Measurements from ENCODE around the gene WDTC1.

- TF ChIP-seq, protein P1, sequence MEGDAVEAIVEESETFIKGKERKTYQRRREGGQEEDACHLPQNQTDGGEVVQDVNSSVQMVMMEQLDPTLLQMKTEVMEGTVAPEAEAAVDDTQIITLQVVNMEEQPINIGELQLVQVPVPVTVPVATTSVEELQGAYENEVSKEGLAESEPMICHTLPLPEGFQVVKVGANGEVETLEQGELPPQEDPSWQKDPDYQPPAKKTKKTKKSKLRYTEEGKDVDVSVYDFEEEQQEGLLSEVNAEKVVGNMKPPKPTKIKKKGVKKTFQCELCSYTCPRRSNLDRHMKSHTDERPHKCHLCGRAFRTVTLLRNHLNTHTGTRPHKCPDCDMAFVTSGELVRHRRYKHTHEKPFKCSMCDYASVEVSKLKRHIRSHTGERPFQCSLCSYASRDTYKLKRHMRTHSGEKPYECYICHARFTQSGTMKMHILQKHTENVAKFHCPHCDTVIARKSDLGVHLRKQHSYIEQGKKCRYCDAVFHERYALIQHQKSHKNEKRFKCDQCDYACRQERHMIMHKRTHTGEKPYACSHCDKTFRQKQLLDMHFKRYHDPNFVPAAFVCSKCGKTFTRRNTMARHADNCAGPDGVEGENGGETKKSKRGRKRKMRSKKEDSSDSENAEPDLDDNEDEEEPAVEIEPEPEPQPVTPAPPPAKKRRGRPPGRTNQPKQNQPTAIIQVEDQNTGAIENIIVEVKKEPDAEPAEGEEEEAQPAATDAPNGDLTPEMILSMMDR (IDR thresholded peaks at IDR 0.05 in 4 of 5, conservative IDR thresholded peaks at IDR 0.05 in 1 of 5): no peak
- TF ChIP-seq POLR2A (IDR thresholded peaks at IDR 0.05): no peak
These were observed 14.3 kb upstream of the WDTC1 start for GRCh38 chr1:27220096-27220495.
